HG02623 (cell line): Measurements from ENCODE around the gene FSHB.
"Not testable (repeated sequence)": the region's sequence is repeated elsewhere in the genome, so short reads cannot be mapped to it uniquely, and the experiment has no call there.

Experiments
- ATAC-seq: cut with Tn5 transposase; IDR thresholded peaks from one replicate; pipeline ENCODE4 v1.9.1; 2021; ENCODE audit warnings: moderate library complexity; ENCODE audit not compliant: unreplicated experiment

FSHB gene

GRCh38 chr11:30261821-30262220 lies 31.0 kb downstream of the FSHB start:
- no peak for ATAC-seq

GRCh38 chr11:30268638-30269037 lies 37.8 kb downstream of the FSHB start:
- not testable (repeated sequence) for ATAC-seq

GRCh38 chr11:30270671-30271070 lies 39.9 kb downstream of the FSHB start:
- no peak for ATAC-seq

- no peak for ATAC-seq
These were observed 46.4 kb downstream of the FSHB start for GRCh38 chr11:30277176-30277575.

- ATAC-seq, result no peak
These were observed 49.0 kb downstream of the FSHB start for GRCh38 chr11:30279796-30280195.

- peak; percentile 27 for ATAC-seq
These were observed 50.9 kb downstream of the FSHB start for GRCh38 chr11:30281476-30282288.

- ATAC-seq, result peak; percentile 80
These were observed 51.4 kb downstream of the FSHB start for GRCh38 chr11:30282289-30282631.
